ENCODE results near the gene HEPHL1. TPM values are rescaled to one million over a fixed set of nuclear protein-coding genes. Genes with fewer than 3 reads are reported as not detected.

HEPHL1 gene
- total RNA-seq, 1 donor from 2014 or later, result not detected

GRCh38 chr11:94011478-94011877 lies 9.7 kb upstream of the HEPHL1 start:
- no peaks in the 10 kb centered on the region for H3K36me3 ChIP-seq
- H3K27me3 ChIP-seq, result no peaks in the 10 kb centered on the region
- no peak overlapping the region for H3K27ac ChIP-seq
- no peaks in the 10 kb centered on the region for H3K4me1 ChIP-seq
- H3K4me3 ChIP-seq, result no peak overlapping the region
- DNase-seq (no peak), ATAC-seq (no peak)
- TF ChIP-seq CTCF (IDR thresholded peaks at IDR 0.05), result no peak
- no peaks in the 10 kb centered on the region for H3K9me3 ChIP-seq
- intact Hi-C loops (cut with DNase I), result no loop called here

GRCh38 chr11:94017446-94017845 lies 3.7 kb upstream of the HEPHL1 start:
- H3K9me3 ChIP-seq, result no peaks in the 10 kb centered on the region
- DNase-seq (no peak), ATAC-seq (no peak)
- no peaks in the 10 kb centered on the region for H3K36me3 ChIP-seq
- no peak for TF ChIP-seq CTCF (IDR thresholded peaks at IDR 0.05)
- H3K27me3 ChIP-seq, result no peaks in the 10 kb centered on the region
- no peaks in the 10 kb centered on the region for H3K4me1 ChIP-seq
- intact Hi-C loops (cut with DNase I), result no loop called here
- H3K27ac ChIP-seq, result no peak overlapping the region
- no peak overlapping the region for H3K4me3 ChIP-seq

- intact Hi-C loops (cut with DNase I), result no loop called here
- no peaks in the 10 kb centered on the region for H3K36me3 ChIP-seq
- no peak for TF ChIP-seq CTCF (IDR thresholded peaks at IDR 0.05)
Observed at GRCh38 chr11:94018721-94019120, 2.4 kb upstream of the HEPHL1 start.

GRCh38 chr11:94023856-94024255 lies 2.7 kb downstream of the HEPHL1 start:
- Histone ChIP-seq H3K4me3 (no peak overlapping the region), H3K27ac (no peak overlapping the region), H3K36me3 (no peaks in the 10 kb centered on the region), H3K9me3 (no peaks in the 10 kb centered on the region), H3K27me3 (no peaks in the 10 kb centered on the region), H3K4me1 (no peaks in the 10 kb centered on the region)
- no peak for ATAC-seq
- no peak for DNase-seq
- no peak for TF ChIP-seq CTCF (IDR thresholded peaks at IDR 0.05)
- intact Hi-C loops (cut with DNase I), result no loop called here

More at GRCh38 chr11:94018721-94019120, 2.4 kb upstream of the HEPHL1 start:
- DNase-seq (no peak), ATAC-seq (no peak)
- Histone ChIP-seq H3K4me1 (no peaks in the 10 kb centered on the region), H3K27ac (no peak overlapping the region), H3K27me3 (no peaks in the 10 kb centered on the region), H3K4me3 (no peak overlapping the region), H3K9me3 (no peaks in the 10 kb centered on the region)

- ATAC-seq (no peak), DNase-seq (no peak)
- no peak overlapping the region for H3K4me3 ChIP-seq
- no peak for TF ChIP-seq CTCF (IDR thresholded peaks at IDR 0.05)
- no peaks in the 10 kb centered on the region for H3K36me3 ChIP-seq
- no peaks in the 10 kb centered on the region for H3K27me3 ChIP-seq
- H3K4me1 ChIP-seq, result no peaks in the 10 kb centered on the region
- intact Hi-C loops (cut with DNase I), result no loop called here
- no peak overlapping the region for H3K27ac ChIP-seq
- H3K9me3 ChIP-seq, result no peaks in the 10 kb centered on the region
Observed at GRCh38 chr11:94024547-94024946, 3.4 kb downstream of the HEPHL1 start.

- Histone ChIP-seq H3K4me1 (no peaks in the 10 kb centered on the region), H3K27ac (no peak overlapping the region), H3K4me3 (no peak overlapping the region), H3K27me3 (no peaks in the 10 kb centered on the region), H3K36me3 (no peaks in the 10 kb centered on the region), H3K9me3 (no peaks in the 10 kb centered on the region)
- no peak for DNase-seq
- ATAC-seq, result no peak
- intact Hi-C loops (cut with DNase I), result no loop called here
- TF ChIP-seq CTCF (IDR thresholded peaks at IDR 0.05), result no peak
Observed at GRCh38 chr11:94025690-94026394, 4.7 kb downstream of the HEPHL1 start.
